ENCODE results near the gene CUL4B. TPM values are rescaled to one million over a fixed set of nuclear protein-coding genes. Genes with fewer than 3 reads are reported as not detected.
"Not testable (repeated sequence)": the region's sequence is repeated elsewhere in the genome, so short reads cannot be mapped to it uniquely, and the experiment has no call there.

The CUL4B gene
- total RNA-seq, 1 donor from 2014 or later, result 44.1 TPM

GRCh38 chrX:120514236-120514635, 46.5 kb downstream of the CUL4B start:
- Mint-ChIP-seq H3K27ac (ENCODE audit: unreplicated experiment) (no peak overlapping the region), H3K4me1 (ENCODE audit: low read depth) (peaks cover 12% of the 10 kb centered on the region), H3K4me3 (ENCODE audit: unreplicated experiment) (no peak overlapping the region), H3K27me3 (ENCODE audit: low read depth) (no peaks in the 10 kb centered on the region), H3K36me3 (ENCODE audit: low read depth) (no peaks in the 10 kb centered on the region), H3K9me3 (ENCODE audit: low read depth) (peaks cover 9% of the 10 kb centered on the region)
- peak; percentile 68 for TF ChIP-seq CTCF (IDR thresholded peaks at IDR 0.05)
- no peak for DNase-seq (ENCODE audit: low spot score)

GRCh38 chrX:120512627-120513026, 48.1 kb downstream of the CUL4B start:
- Mint-ChIP-seq H3K4me3 (ENCODE audit: unreplicated experiment) (no peak overlapping the region), H3K36me3 (ENCODE audit: low read depth) (no peaks in the 10 kb centered on the region), H3K27ac (ENCODE audit: unreplicated experiment) (no peak overlapping the region), H3K9me3 (ENCODE audit: low read depth) (peaks cover 4% of the 10 kb centered on the region), H3K4me1 (ENCODE audit: low read depth) (peaks cover 2% of the 10 kb centered on the region), H3K27me3 (ENCODE audit: low read depth) (no peaks in the 10 kb centered on the region)
- DNase-seq (ENCODE audit: low spot score), result no peak
- TF ChIP-seq CTCF (IDR thresholded peaks at IDR 0.05), result no peak

- H3K36me3 Mint-ChIP-seq (ENCODE audit: low read depth), result no peaks in the 10 kb centered on the region
Measured at GRCh38 chrX:120512222-120512621, 48.5 kb downstream of the CUL4B start.

GRCh38 chrX:120504569-120504968, 56.2 kb downstream of the CUL4B start:
- H3K36me3 Mint-ChIP-seq (ENCODE audit: low read depth), result no peaks in the 10 kb centered on the region
- TF ChIP-seq CTCF (IDR thresholded peaks at IDR 0.05), result no peak

More at GRCh38 chrX:120512222-120512621, 48.5 kb downstream of the CUL4B start:
- no peak for DNase-seq (ENCODE audit: low spot score)
- Mint-ChIP-seq H3K9me3 (ENCODE audit: low read depth) (peaks cover 3% of the 10 kb centered on the region), H3K27me3 (ENCODE audit: low read depth) (no peaks in the 10 kb centered on the region), H3K4me3 (ENCODE audit: unreplicated experiment) (no peak overlapping the region), H3K27ac (ENCODE audit: unreplicated experiment) (no peak overlapping the region), H3K4me1 (ENCODE audit: low read depth) (no peaks in the 10 kb centered on the region)
- no peak for TF ChIP-seq CTCF (IDR thresholded peaks at IDR 0.05)

GRCh38 chrX:120499301-120500072, 61.3 kb downstream of the CUL4B start:
- H3K27ac Mint-ChIP-seq (ENCODE audit: unreplicated experiment), result no peak overlapping the region
- peaks cover 4% of the 10 kb centered on the region for H3K4me1 Mint-ChIP-seq (ENCODE audit: low read depth)
- no peaks in the 10 kb centered on the region for H3K27me3 Mint-ChIP-seq (ENCODE audit: low read depth)
- DNase-seq (ENCODE audit: low spot score), result no peak
- no peaks in the 10 kb centered on the region for H3K36me3 Mint-ChIP-seq (ENCODE audit: low read depth)
- no peak for TF ChIP-seq CTCF (IDR thresholded peaks at IDR 0.05)
- H3K4me3 Mint-ChIP-seq (ENCODE audit: unreplicated experiment), result no peak overlapping the region
- H3K9me3 Mint-ChIP-seq (ENCODE audit: low read depth), result no peaks in the 10 kb centered on the region

More at GRCh38 chrX:120504569-120504968, 56.2 kb downstream of the CUL4B start:
- Mint-ChIP-seq H3K9me3 (ENCODE audit: low read depth) (peaks cover 10% of the 10 kb centered on the region), H3K4me1 (ENCODE audit: low read depth) (no peaks in the 10 kb centered on the region), H3K27me3 (ENCODE audit: low read depth) (no peaks in the 10 kb centered on the region), H3K27ac (ENCODE audit: unreplicated experiment) (no peak overlapping the region), H3K4me3 (ENCODE audit: unreplicated experiment) (no peak overlapping the region)
- DNase-seq (ENCODE audit: low spot score), result no peak

GRCh38 chrX:120490119-120490518, 70.6 kb downstream of the CUL4B start:
- not testable (repeated sequence) for H3K9me3 Mint-ChIP-seq (ENCODE audit: low read depth); H3K27ac Mint-ChIP-seq (ENCODE audit: unreplicated experiment); H3K4me1 Mint-ChIP-seq (ENCODE audit: low read depth); H3K4me3 Mint-ChIP-seq (ENCODE audit: unreplicated experiment); H3K27me3 Mint-ChIP-seq (ENCODE audit: low read depth); DNase-seq (ENCODE audit: low spot score); H3K36me3 Mint-ChIP-seq (ENCODE audit: low read depth)
